BJ (cell line): ENCODE results near the gene GABBR2. TPM values are rescaled to one million over a fixed set of nuclear protein-coding genes. Genes with fewer than 3 reads are reported as not detected.

ENCODE experiments used
- CTCF ChIA-PET: fragments of 350-600 bp; formaldehyde crosslinking; extraction: SDS; loops from one replicate; lab custom pipeline; 2021; ENCODE audit warnings: antibody characterized with exemption, inconsistent platforms; lab: Yijun Ruan, JAX
- POLR2A ChIA-PET: fragments of 300-600 bp; sonication (Branson Sonifier 250); formaldehyde crosslinking; extraction: SDS; loops from one replicate; lab custom pipeline; 2021; ENCODE audit warnings: antibody characterized with exemption; lab: Charles Lee
- DNase-seq: peaks from one replicate; pipeline ENCODE4 v3.0.0-alpha.2; 2011; ENCODE audit warnings: low read depth
- H3K27me3 ChIP-seq: 2 replicates; pipeline ENCODE4 v1.6.0; 2011; ENCODE audit warnings: low read length; ENCODE audit not compliant: control insufficient read depth, insufficient read depth
- H3K36me3 ChIP-seq: 2 replicates; pipeline ENCODE4 v1.5.1; 2011; ENCODE audit warnings: low read length; ENCODE audit not compliant: control insufficient read depth, insufficient read depth
- H3K4me3 ChIP-seq: 2 replicates; pipeline ENCODE4 v1.5.1; 2011; ENCODE audit warnings: low read depth, mild to moderate bottlenecking, control low read depth, low read length
- polyA plus RNA-seq: library from polyadenylated mRNA; depleted of rRNA; stranded (reverse); fragments of >200 nt; gene quantifications from 2 replicates; pipeline ENCODE4 v1.2.3, GENCODE V29; 2011
- TF ChIP-seq, protein P1 (sequence below): IDR thresholded peaks from 2 replicates; pipeline ENCODE4 v1.5.1; 2011; ENCODE audit warnings: low read depth, mild to moderate bottlenecking, control low read depth, inconsistent platforms, low read length, moderate library complexity; ENCODE audit not compliant: insufficient read depth

The GABBR2 gene
- polyA plus RNA-seq, 1 experiment, result 1.6 TPM

DNA sequence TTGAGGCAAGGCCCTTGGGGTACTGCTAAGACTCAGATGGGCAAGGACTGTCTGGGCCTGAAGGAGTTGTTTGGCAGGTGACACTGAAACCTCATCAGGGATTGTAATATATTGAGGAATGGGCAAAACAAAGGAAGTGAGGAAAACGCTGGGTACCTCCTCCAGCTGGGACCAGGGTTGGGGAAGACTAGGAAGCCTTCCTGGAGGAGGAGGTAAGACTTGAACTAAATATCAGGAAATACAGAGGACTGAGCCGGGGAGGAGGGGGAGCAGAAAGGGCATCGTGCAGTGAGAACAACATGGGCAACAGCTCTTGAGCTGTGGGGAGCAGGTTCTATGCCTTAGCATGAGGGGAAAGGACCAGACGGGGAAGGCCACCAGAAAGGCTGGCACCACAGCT, 144.0 kb downstream of the GABBR2 start:
- ChIA-PET POLR2A (no interaction called here), CTCF (no interaction called here)
- Histone ChIP-seq H3K27me3 (peaks cover 3% of the 10 kb centered on the region; the same call in 1 of the 2 replicates), H3K4me3 (no peak overlapping the region), H3K36me3 (no peaks in the 10 kb centered on the region)
- TF ChIP-seq, protein P1, sequence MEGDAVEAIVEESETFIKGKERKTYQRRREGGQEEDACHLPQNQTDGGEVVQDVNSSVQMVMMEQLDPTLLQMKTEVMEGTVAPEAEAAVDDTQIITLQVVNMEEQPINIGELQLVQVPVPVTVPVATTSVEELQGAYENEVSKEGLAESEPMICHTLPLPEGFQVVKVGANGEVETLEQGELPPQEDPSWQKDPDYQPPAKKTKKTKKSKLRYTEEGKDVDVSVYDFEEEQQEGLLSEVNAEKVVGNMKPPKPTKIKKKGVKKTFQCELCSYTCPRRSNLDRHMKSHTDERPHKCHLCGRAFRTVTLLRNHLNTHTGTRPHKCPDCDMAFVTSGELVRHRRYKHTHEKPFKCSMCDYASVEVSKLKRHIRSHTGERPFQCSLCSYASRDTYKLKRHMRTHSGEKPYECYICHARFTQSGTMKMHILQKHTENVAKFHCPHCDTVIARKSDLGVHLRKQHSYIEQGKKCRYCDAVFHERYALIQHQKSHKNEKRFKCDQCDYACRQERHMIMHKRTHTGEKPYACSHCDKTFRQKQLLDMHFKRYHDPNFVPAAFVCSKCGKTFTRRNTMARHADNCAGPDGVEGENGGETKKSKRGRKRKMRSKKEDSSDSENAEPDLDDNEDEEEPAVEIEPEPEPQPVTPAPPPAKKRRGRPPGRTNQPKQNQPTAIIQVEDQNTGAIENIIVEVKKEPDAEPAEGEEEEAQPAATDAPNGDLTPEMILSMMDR, result no peak
- no peak for DNase-seq

DNA sequence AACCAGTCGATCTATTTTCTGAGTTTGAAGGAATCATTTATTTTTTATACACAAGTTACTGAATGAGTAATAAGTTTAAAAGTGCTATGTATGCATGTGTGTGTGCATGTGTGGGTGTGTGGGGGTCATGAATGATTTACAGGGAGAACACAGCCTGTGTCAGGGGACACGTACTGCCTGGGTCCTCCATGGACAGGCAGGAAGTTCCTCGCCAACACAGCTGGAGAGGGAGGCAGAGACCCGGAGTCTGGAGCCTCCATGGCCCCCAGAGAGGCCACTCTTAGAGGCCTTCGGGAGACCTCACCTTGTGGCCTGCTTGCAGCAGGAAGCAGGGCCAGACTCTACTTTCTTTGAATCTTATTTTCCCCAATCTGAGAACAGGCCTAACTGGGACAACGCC, 144.7 kb downstream of the GABBR2 start:
- ChIA-PET POLR2A (no interaction called here), CTCF (no interaction called here)
- Histone ChIP-seq H3K36me3 (no peaks in the 10 kb centered on the region), H3K27me3 (peaks cover 2% of the 10 kb centered on the region; the same call in 1 of the 2 replicates), H3K4me3 (no peak overlapping the region)
- DNase-seq, result no peak
- TF ChIP-seq, protein P1, result no peak

DNA sequence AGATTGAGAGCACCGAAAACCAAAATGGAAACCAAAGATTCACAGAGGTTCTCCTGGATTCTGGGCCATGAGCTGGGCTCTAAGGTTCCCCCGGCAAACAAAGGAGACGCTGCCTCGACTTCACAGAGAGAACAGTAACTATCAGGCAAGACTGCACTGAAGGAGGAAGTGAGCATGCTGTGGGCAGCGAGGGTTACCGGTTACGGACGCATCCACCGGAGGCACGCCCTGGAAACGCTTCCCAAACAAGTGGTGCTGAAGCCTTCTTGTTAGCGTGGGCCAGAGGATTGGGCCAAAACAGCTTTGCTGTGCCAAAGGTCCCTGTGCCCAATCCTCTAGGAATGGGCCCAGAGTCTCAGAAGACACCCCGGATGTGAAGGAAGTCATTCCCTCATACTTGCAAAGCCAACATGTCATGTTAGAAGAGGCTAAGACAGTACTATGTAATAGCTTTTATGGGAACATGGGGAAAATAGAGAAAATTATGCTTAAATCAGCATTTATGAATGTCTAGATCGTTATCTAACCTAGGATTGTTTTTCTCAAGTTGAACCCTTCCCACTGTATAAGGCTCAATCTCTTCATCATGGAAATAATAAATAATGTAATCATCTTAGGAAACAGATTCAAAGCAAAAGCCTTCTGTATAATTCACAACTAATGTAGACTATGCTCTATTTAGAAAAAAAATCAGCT, 145.4 kb downstream of the GABBR2 start:
- Histone ChIP-seq H3K36me3 (no peaks in the 10 kb centered on the region), H3K4me3 (no peak overlapping the region), H3K27me3 (no peaks in the 10 kb centered on the region)
- ChIA-PET CTCF (interaction anchor here (1.3 kb wide), 1 partner anchor 199 kb away, joined by 3 read pairs; no protein-coding TSS in a partner anchor), POLR2A (no interaction called here)
- no peak for DNase-seq
- TF ChIP-seq, protein P1, result no peak

DNA sequence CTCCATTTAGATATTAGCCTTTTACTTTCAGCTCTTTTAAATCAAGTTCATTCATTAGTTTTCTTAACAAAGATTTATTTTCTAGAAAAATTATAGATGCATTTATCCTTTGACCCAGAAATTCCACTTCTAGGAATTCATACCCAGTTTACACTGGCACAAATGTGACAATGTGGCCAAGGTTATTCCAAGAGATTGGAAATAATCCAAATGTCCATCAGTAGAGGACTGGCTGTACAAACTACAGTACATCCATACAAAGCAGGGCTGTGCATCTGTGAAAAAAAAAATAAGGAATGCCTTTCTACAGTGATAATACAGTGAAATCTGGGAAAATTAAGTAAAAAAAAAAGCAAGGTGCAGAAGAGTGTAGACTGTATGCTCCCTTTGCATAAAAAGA, 149.2 kb downstream of the GABBR2 start:
- ChIA-PET CTCF (no interaction called here), POLR2A (no interaction called here)
- no peaks in the 10 kb centered on the region for H3K36me3 ChIP-seq
- TF ChIP-seq, protein P1, result no peak
- DNase-seq, result no peak
- H3K27me3 ChIP-seq, result no peaks in the 10 kb centered on the region
- H3K4me3 ChIP-seq, result no peak overlapping the region

DNA sequence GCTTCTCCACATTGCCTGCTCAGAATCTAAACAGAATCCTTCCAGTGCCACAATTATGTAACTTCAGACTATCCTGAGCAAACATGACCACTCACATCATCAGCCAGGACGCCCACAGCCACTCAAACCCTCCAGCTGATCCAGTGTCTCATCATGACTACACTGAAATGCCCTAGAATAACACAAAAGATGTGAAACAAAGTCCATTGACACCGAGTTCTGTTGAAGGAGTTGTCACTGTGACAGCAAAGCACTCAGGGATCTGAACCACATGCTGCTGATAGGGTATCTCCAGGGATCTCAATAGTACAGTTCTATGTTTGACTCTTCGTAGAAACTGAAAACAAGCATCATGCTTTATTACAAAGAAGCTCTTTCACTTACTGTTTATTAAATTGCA, 150.2 kb downstream of the GABBR2 start:
- H3K36me3 ChIP-seq, result no peaks in the 10 kb centered on the region

More for the DNA sequence above, 150.2 kb downstream of the GABBR2 start:
- Histone ChIP-seq H3K27me3 (no peaks in the 10 kb centered on the region), H3K4me3 (no peak overlapping the region)
- ChIA-PET CTCF (no interaction called here), POLR2A (no interaction called here)
- DNase-seq, result no peak
- TF ChIP-seq, protein P1, result no peak
